Measurements from ENCODE around the gene SNX7.

Gene SNX7

GRCh38 chr1:98696077-98696476 lies 34.6 kb downstream of the SNX7 start:
- DNase-seq (ENCODE audit: low read depth in 2 of 2), result no peak

GRCh38 chr1:98697781-98698180 lies 36.3 kb downstream of the SNX7 start:
- DNase-seq (ENCODE audit: low read depth in 2 of 2), result no peak

- DNase-seq (ENCODE audit: low read depth in 2 of 2), result no peak
These were observed 37.1 kb downstream of the SNX7 start for GRCh38 chr1:98698625-98699024.

GRCh38 chr1:98700228-98700627 lies 38.7 kb downstream of the SNX7 start:
- no peak for DNase-seq (ENCODE audit: low read depth in 2 of 2)

GRCh38 chr1:98702976-98703375 lies 41.5 kb downstream of the SNX7 start:
- DNase-seq (ENCODE audit: low read depth in 2 of 2), result no peak

- DNase-seq (ENCODE audit: low read depth in 2 of 2), result no peak
These were observed 43.0 kb downstream of the SNX7 start for GRCh38 chr1:98704474-98704873.

- DNase-seq (ENCODE audit: low read depth in 2 of 2), result no peak
These were observed 43.5 kb downstream of the SNX7 start for GRCh38 chr1:98704971-98705370.

GRCh38 chr1:98705591-98705990 lies 44.1 kb downstream of the SNX7 start:
- no peak for DNase-seq (ENCODE audit: low read depth in 2 of 2)

GRCh38 chr1:98706173-98706843 lies 44.8 kb downstream of the SNX7 start:
- DNase-seq (ENCODE audit: low read depth in 2 of 2), result no peak

- DNase-seq (ENCODE audit: low read depth in 2 of 2), result no peak
These were observed 46.0 kb downstream of the SNX7 start for GRCh38 chr1:98707556-98707955.

GRCh38 chr1:98709906-98710305 lies 48.4 kb downstream of the SNX7 start:
- DNase-seq (ENCODE audit: low read depth in 2 of 2), result no peak

- DNase-seq (ENCODE audit: low read depth in 2 of 2), result no peak
These were observed 62.1 kb downstream of the SNX7 start for GRCh38 chr1:98723574-98723973.

GRCh38 chr1:98732985-98733781 lies 71.7 kb downstream of the SNX7 start:
- DNase-seq (ENCODE audit: low read depth in 2 of 2), result no peak

- no peak for DNase-seq (ENCODE audit: low read depth in 2 of 2)
These were observed 72.2 kb downstream of the SNX7 start for GRCh38 chr1:98733782-98734112.

- no peak for DNase-seq (ENCODE audit: low read depth in 2 of 2)
These were observed 74.2 kb downstream of the SNX7 start for GRCh38 chr1:98735756-98736155.

GRCh38 chr1:98737835-98738234 lies 76.3 kb downstream of the SNX7 start:
- DNase-seq (ENCODE audit: low read depth in 2 of 2), result no peak

GRCh38 chr1:98739762-98740161 lies 78.2 kb downstream of the SNX7 start:
- no peak for DNase-seq (ENCODE audit: low read depth in 2 of 2)

GRCh38 chr1:98741164-98741563 lies 79.6 kb downstream of the SNX7 start:
- no peak for DNase-seq (ENCODE audit: low read depth in 2 of 2)

- DNase-seq (ENCODE audit: low read depth in 2 of 2), result no peak
These were observed 87.7 kb downstream of the SNX7 start for GRCh38 chr1:98749152-98749756.

- no peak for DNase-seq (ENCODE audit: low read depth in 2 of 2)
These were observed 92.7 kb downstream of the SNX7 start for GRCh38 chr1:98754176-98754575.

- DNase-seq (ENCODE audit: low read depth in 2 of 2), result no peak
These were observed 99.8 kb downstream of the SNX7 start for GRCh38 chr1:98761219-98761865.

- no peak for DNase-seq (ENCODE audit: low read depth in 2 of 2)
These were observed 102.1 kb downstream of the SNX7 start for GRCh38 chr1:98763488-98764150.
